ENCODE results near the gene CCDC148.

The CCDC148 gene

DNA sequence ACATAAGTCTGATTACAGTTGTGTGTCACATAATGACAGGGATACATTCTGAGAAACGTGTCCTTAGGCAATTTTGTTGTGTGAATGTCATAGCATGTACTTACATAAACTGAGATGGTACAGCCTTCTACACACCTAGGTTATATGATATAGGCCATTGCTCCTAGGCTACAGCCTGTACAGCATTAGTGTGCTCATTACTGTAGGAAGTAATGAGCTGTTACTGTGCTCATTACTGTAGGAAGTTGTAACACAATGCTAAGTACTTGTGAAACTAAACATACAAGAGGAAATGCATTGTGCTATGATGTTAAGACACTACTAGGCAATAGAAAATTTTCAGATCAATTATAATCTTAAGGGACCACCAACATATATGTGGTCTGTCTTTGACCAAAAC, 282.1 kb downstream of the CCDC148 start:
- DNase-seq (ENCODE audit: low spot score): no peak

- no peak for DNase-seq (ENCODE audit: low spot score)
Measured at GRCh38 chr2:158172719-158173118, 283.8 kb downstream of the CCDC148 start.

DNA sequence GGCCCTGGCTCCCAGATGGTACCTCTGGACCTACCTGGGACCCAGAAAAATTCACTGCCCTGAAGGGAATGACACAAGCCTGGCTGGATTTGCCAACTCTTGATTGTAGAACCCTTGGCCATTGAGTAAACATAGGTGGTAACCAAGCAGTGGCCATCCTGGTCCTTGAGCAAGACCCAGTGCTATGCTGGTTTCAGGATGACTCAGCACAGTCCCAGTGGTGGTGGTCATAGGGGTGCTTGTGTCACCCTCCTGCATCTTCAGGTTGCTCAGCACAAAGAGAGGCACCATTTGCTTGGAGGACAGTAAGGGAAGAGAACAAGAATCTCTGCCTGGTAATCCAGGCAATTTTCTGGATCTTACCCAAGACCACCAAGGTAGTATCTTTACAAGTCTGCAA, 302.0 kb downstream of the CCDC148 start:
- DNase-seq (ENCODE audit: low spot score): no peak

- DNase-seq (ENCODE audit: low spot score): no peak
Measured at GRCh38 chr2:158153270-158154015, 303.1 kb downstream of the CCDC148 start.

GRCh38 chr2:158144914-158145625, 311.5 kb downstream of the CCDC148 start:
- no peak for DNase-seq (ENCODE audit: low spot score)

- DNase-seq (ENCODE audit: low spot score): no peak
Measured at GRCh38 chr2:158143703-158144360, 312.7 kb downstream of the CCDC148 start.

DNA sequence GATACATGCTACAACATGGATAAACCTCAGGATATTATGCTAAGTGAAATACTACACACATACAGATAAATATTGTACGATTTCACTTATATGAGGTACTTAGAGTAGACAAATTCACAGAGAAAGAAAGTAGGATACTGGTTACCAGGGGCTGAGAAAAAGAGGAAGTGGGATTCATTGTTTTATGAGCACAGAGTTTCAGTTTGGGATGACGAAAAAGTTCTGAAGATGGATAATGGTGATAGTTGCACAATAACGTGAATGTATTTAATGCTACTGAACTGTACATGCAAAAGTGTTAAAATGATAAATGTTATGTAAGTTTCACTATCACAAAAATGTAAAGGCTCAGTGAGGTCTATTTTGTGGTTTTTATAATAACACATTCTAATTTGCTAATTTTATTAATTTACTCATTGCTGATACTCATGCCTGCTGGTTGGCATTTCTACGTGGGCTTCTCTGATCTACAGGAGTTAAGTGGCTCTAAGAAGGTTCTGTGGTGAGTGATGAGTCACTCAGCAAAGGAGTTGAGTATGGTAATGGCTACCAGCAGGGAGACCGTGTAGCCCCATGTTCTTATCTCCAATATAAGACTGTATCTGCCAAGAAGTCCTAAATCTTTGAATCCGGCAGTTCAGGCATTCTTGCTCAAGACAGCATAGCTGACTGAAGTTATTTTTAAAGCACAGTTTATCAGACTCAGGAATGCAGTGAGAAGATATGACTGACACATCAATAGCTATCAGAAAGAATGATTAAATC, 313.8 kb downstream of the CCDC148 start:
- no peak for DNase-seq (ENCODE audit: low spot score)

DNA sequence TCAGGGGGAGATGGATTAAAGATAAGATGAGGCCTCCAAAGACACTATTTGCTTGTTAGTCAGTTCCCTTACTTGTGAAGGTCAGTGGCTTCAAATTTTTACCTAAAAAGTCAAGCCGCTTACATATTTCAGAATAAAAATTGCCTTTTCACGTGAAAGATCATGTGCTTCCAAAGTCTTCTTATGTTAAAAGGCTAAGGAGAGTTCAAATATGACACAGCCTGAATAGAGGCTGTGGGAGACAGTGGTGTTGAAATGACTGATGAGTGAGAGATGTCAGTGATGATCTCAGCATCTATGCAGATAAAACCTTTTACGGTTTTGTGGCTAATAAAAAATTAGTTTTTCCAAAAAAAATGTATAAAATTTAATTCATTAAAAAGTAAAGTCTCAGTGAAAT, 314.4 kb downstream of the CCDC148 start:
- no peak for DNase-seq (ENCODE audit: low spot score)

DNA sequence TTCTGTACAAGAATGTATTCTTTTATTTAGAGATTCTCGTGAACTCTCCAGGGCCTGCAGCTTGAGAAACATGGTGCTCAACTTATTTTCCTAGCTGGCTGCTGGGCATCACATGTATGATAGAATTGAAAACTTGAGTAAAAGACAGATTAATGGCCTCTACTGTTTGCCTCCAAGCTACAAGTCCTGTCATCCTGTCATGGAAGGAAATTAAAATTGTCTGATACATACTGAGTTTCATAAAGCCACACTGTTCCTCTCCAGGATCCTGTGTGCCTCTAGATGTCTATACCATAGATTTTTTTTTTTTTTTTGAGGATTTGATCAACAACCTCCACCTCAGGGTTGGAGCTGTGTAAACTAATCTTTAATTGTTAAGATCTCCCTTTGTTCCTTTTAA, 316.4 kb downstream of the CCDC148 start:
- DNase-seq (ENCODE audit: low spot score): no peak

GRCh38 chr2:158138255-158138654, 318.3 kb downstream of the CCDC148 start:
- DNase-seq (ENCODE audit: low spot score): no peak

GRCh38 chr2:158135096-158135495, 321.5 kb downstream of the CCDC148 start:
- DNase-seq (ENCODE audit: low spot score): no peak

GRCh38 chr2:158134655-158135054, 321.9 kb downstream of the CCDC148 start:
- DNase-seq (ENCODE audit: low spot score): no peak

- DNase-seq (ENCODE audit: low spot score): no peak
Measured at GRCh38 chr2:158134055-158134454, 322.5 kb downstream of the CCDC148 start.

DNA sequence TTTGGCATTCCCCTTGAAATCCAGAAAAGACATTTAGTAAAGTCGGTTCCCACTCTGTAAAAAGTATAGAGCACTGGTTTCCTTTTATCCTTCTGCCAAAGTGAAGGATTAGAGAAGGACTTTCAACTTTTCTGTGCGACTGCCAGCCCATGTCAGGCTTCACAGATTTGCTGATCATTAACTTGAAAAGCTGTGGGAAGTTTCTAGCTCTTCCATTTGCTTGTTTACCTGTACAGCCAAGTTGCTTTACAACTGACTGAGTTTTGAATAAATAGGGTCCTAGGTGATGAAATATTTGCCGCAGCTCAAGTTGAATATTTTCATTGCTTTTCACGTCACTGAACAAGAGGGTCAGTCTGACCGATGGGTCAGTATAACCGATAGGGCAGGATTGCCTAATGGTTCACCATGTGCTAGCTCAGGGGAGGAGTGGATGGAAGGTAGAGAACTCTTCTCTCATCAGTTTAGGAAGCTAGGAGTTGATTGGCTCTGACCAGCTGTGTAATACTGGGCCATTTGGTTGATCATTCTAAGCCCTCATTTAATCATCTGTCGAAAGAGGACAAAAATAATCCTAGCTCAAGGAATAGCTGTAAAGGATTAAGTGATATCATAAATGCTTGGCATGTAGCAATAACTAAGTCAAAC, 324.5 kb downstream of the CCDC148 start:
- DNase-seq (ENCODE audit: low spot score): no peak

- DNase-seq (ENCODE audit: low spot score): no peak
Measured at GRCh38 chr2:158131483-158131912, 325.1 kb downstream of the CCDC148 start.

- DNase-seq (ENCODE audit: low spot score): no peak
Measured at GRCh38 chr2:158130832-158131473, 325.6 kb downstream of the CCDC148 start.

- DNase-seq (ENCODE audit: low spot score): no peak
Measured at GRCh38 chr2:158129037-158129436, 327.5 kb downstream of the CCDC148 start.

GRCh38 chr2:158128168-158128973, 328.2 kb downstream of the CCDC148 start:
- no peak for DNase-seq (ENCODE audit: low spot score)

DNA sequence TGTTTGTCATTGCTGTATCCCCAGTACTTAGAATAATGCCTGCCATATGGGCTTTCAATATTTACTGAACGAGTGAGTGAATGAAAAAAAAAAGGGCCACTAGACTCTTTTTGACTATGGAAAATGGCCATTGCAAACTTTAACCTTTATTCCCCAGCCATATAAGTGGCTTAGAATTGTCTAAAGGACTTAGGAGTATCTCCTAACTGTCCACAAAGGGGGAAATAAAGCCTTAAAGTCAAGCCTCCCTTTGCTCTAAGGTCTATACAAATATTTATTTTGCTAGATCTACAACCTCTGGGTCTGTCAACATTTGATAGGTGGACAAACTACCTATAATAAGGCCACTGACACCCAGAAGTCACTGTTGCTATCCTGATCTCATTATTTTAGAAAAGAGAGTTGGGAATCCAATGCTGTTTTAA, 329.2 kb downstream of the CCDC148 start:
- DNase-seq (ENCODE audit: low spot score): no peak

GRCh38 chr2:158125756-158126498, 330.6 kb downstream of the CCDC148 start:
- DNase-seq (ENCODE audit: low spot score): no peak

Data from hematopoietic multipotent progenitor cell treated with erythropoietin and hydrocortisone succinate and interleukin-3 and kit ligand, for 17 days (in vitro differentiated cells).